ENCODE results near the gene GNPDA1.

- no peak for TF ChIP-seq GATA2 (IDR thresholded peaks at IDR 0.05; ENCODE audit: low read depth, low read length)
- no peak for TF ChIP-seq GATA3 (IDR thresholded peaks at IDR 0.05; ENCODE audit: low read depth, low read length)
Observed at GRCh38 chr5:141968914-141969608, 43.8 kb downstream of the GNPDA1 start, which contains the start of gene RNF14.

Measured in SH-SY5Y (cell line).